PFSK-1 (cell line): ENCODE measurements around the gene SIL1.

ENCODE experiments used
- FOXP2 ChIP-seq: optimal IDR thresholded peaks from 2 replicates; pipeline ENCODE3; 2011; ENCODE audit warnings: borderline replicate concordance, control low read depth, inconsistent platforms; ENCODE audit not compliant: insufficient read depth; ENCODE audit errors: extremely low read length, extremely low read depth
- POLR2AphosphoS5 ChIP-seq: IDR thresholded peaks from 2 replicates; pipeline ENCODE4 v1.6.1; 2012; ENCODE audit warnings: low read depth, mild to moderate bottlenecking, control low read depth, low read length, moderate library complexity
- REST ChIP-seq, 2 experiments: IDR thresholded peaks; 2 replicates each; pipeline versions ENCODE4 v1.6.1 to v1.8.0; 2011 to 2012; ENCODE audit warnings: low read depth in 2 of 2, low read length in 2 of 2, control low read depth in 1 of 2, inconsistent platforms in 1 of 2, mild to moderate bottlenecking in 1 of 2, moderate library complexity in 1 of 2; ENCODE audit not compliant: insufficient read depth in 1 of 2
- SIN3A ChIP-seq: IDR thresholded peaks from 2 replicates; pipeline ENCODE4 v1.6.1; 2012; ENCODE audit warnings: mild to moderate bottlenecking, low read length, moderate library complexity, borderline replicate concordance; ENCODE audit not compliant: insufficient read depth
- TAF1 ChIP-seq: IDR thresholded peaks from 2 replicates; pipeline ENCODE4 v1.6.1; 2012; ENCODE audit warnings: low read length, control low read depth, borderline replicate concordance; ENCODE audit not compliant: insufficient read depth

Gene SIL1

GRCh38 chr5:138975098-138975847 lies 222.9 kb downstream of the SIL1 start:
- TF ChIP-seq POLR2AphosphoS5 (no peak), FOXP2 (peak; percentile 59), REST (IDR thresholded peaks at IDR 0.05; ENCODE audit: insufficient read depth in 1 of 2, low read depth in 2 of 2, low read length in 2 of 2) (peak; percentile 11 to 12; a peak in 1 of 4 replicates)

GRCh38 chr5:138974227-138975063 lies 223.7 kb downstream of the SIL1 start:
- TF ChIP-seq TAF1 (no peak), SIN3A (no peak), POLR2AphosphoS5 (no peak), FOXP2 (peak; percentile 98), REST (IDR thresholded peaks at IDR 0.05; ENCODE audit: insufficient read depth in 1 of 2, low read depth in 2 of 2, low read length in 2 of 2) (peak in 1 of 2 experiments; percentile 48; a peak in 1 of 4 replicates)

GRCh38 chr5:138972836-138973235 lies 225.3 kb downstream of the SIL1 start:
- no peak for TF ChIP-seq REST (IDR thresholded peaks at IDR 0.05; ENCODE audit: insufficient read depth in 1 of 2, low read depth in 2 of 2, low read length in 2 of 2)
- no peak for TF ChIP-seq POLR2AphosphoS5
- no peak for TF ChIP-seq TAF1
- TF ChIP-seq FOXP2: no peak
- TF ChIP-seq SIN3A: no peak

GRCh38 chr5:138972230-138972629 lies 225.9 kb downstream of the SIL1 start:
- TF ChIP-seq FOXP2 (no peak), TAF1 (no peak), POLR2AphosphoS5 (no peak), SIN3A (no peak), REST (IDR thresholded peaks at IDR 0.05; ENCODE audit: insufficient read depth in 1 of 2, low read depth in 2 of 2, low read length in 2 of 2) (no peak)
